ENCODE results near the gene KIF27.
"Not testable (repeated sequence)": the region's sequence is repeated elsewhere in the genome, so short reads cannot be mapped to it uniquely, and the experiment has no call there.

KIF27 gene

DNA sequence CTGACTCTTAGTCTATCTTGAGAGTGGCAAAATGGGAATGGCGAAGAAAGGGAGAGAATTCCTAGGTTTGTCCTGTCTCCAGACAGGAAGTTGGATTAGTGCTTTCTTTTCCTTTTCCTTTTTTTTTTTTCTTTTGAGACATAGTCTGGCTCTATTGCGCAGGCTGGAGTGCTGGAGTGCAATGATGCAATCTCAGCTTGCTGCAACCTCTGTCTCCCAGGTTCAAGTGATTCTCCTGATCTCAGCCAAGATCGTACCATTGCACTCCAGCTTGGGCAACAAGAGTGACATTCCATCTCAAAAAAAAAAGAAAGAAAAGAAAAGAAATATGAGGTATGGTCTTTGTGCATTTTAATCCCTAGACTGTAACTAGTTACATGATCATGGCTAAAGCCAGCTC, 12.6 kb upstream of the KIF27 start:
- DNase-seq (ENCODE audit: low read depth), result no peak

DNA sequence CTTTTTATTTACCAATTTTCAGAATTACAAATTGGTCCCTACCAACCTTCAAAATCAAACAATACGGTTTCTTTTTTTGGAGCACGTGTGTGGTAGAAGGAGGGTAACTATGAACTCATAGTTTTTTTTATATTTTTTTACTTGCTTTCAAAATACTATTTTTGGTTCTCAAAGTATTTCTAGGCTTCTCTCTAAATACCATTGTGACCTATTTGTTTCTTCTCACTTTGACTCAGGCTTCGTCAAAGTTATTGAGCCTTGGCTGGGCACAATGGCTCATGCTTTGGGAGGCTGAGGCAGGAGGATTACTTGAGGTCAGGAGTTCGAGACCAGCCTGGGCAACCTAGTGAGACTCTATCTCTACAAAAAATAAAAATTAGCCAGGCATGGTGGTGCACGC, 11.6 kb upstream of the KIF27 start:
- DNase-seq (ENCODE audit: low read depth), result no peak

- no peak for DNase-seq (ENCODE audit: low read depth)
Observed at GRCh38 chr9:83932011-83932410, 10.8 kb upstream of the KIF27 start.

GRCh38 chr9:83930881-83931280, 9.6 kb upstream of the KIF27 start:
- DNase-seq (ENCODE audit: low read depth), result no peak

GRCh38 chr9:83927591-83927990, 6.4 kb upstream of the KIF27 start:
- no peak for DNase-seq (ENCODE audit: low read depth)

DNA sequence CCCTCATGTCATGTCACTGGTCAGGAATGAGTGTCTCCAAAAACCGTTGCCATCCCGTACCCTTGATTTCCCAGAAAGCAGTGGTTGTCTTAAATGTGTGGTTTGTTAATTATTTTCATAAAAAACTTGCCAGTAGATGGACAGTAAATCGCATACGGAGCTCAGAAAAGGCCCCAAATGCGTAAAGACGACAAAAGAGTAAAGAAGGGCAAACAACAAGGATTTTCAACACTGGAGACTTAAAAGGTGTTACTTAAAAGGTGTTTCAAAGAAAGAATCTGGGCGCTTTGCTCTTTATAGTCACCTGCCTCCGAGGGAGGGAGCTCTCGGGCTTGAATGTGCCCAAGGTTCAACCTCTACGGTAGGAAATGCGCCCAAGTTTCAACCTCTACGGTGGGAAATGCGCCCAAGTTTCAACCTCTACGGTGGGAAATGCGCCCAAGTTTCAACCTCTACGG, 734 bp downstream of the KIF27 start:
- no peak for DNase-seq (ENCODE audit: low read depth)

- DNase-seq (ENCODE audit: low read depth), result no peak
Observed at GRCh38 chr9:83919111-83919510, 2.1 kb downstream of the KIF27 start.

DNA sequence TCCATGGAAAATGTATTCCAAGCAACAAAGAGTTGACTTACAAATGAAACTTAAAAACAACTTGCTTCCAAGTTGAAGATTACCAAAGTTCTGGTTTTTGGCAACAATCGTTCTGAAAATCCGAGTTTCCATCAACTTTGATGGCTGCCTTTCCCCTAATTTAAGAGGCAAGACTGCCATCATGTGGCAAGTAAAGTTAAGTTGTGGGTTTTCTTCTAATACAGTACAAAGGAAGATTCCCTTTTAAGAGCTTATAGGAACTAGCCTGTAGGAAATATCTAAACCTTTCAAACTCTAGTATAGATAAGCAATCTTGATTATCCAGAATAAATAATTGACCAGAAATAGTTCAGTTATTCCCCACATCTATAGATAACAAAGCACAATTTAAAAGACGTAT, 9.0 kb downstream of the KIF27 start:
- DNase-seq (ENCODE audit: low read depth), result not testable (repeated sequence)

GRCh38 chr9:83906144-83906543, 15.1 kb downstream of the KIF27 start:
- DNase-seq (ENCODE audit: low read depth), result no peak

DNA sequence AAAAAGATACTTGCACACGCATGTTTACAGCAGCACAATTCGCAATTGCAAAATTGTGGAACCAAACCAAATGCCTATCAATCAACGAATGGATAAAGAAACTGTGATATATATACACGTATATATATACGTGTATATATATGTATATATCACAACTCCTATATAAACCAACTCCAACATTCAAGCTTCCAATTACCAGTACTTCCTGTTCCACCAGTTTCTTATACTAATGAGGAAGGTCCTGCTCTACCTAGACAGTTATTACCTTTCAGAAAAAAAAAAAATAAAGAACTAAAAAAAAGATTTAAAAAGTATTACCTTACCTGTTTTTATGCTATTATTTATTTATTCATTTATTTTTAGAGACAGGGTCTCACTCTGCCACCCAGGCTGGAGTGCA, 20.6 kb downstream of the KIF27 start:
- DNase-seq (ENCODE audit: low read depth), result not testable (repeated sequence)

GRCh38 chr9:83894301-83894700, 26.9 kb downstream of the KIF27 start:
- not testable (repeated sequence) for DNase-seq (ENCODE audit: low read depth)

- not testable (repeated sequence) for DNase-seq (ENCODE audit: low read depth)
Observed at GRCh38 chr9:83886498-83886897, 34.7 kb downstream of the KIF27 start.

DNA sequence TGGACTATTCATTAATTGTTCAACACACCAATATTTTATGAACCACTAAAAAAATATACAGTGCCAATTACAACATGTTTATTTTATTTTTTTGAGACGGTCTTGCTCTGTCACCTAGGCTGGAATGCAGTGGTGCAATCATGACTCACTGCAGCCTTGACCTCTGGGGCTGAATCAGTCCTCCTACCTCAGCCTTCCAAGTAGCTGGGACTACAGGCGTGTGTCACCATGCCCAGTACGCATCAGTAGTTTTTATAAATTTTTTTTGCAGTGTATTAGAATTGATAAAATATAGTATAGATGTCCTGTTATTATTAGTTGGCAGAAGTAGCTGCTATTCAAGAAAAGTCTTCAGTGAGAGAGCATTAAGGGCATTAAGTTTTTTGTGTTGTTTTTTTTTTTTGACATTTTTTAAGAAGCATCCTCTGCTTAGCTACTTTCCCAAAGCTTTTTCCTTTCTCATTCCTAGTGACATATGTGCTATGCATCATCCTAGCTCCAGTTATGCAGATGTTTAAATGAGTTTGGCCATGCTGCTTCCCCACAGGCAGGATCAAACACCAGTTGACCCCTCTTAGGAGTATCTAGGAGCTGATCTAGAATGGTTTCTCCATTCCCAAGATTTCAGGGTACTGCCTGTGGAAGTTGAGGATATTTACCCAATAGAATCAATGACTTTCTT, 35.5 kb downstream of the KIF27 start:
- DNase-seq (ENCODE audit: low read depth), result not testable (repeated sequence)

DNA sequence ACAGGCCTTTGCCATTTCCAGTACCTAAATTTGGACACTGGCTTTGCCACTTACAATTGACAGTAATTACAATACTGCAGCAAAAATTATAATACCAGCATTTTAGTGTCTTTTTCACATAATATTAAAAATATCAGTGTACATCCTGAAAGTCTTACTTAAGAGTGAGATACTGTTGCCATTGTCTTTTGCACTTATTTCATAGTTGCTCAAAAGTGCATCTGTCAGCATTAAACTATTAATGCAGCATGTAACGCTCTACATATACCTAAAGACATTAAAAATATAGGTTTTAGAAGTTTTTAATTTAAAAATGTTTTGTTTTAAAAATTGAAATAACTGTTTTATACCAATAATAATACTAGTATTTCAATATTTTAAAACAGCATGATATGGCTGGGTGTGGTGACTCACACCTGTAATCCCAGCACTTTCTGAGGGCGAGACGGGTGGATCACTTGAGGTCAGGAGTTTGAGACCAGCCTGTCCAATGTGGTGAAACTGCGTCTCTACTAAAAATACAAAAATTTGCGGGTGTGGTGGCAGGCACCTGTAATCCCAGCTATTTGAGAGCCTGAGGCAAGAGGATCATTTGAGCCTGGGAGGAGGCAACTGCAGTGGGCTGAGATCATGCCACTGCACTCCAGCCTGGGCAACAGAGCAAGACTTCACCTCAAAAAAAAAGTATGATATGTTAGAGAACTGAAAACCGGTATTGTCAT, 39.4 kb downstream of the KIF27 start:
- not testable (repeated sequence) for DNase-seq (ENCODE audit: low read depth)

DNA sequence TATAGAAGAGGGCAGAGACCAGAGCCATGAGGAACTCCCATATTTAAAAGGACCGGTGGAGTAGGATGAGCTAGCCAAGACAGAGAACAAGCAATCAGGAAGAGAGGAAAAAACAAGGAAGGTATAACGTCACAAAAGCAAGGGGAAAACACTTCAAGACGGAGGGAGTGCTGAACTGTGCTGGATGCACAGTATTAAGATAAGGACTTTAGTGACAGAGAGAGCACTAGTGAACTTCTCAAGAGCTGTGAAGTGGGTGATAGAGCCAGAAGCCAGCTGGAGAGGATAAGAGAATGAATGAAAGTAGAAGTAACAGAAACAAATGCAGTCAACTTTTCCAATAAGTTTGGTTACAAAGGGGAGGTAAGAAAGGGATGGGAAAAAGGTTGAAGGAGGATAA, 45.7 kb downstream of the KIF27 start:
- DNase-seq (ENCODE audit: low read depth), result not testable (repeated sequence)

DNA sequence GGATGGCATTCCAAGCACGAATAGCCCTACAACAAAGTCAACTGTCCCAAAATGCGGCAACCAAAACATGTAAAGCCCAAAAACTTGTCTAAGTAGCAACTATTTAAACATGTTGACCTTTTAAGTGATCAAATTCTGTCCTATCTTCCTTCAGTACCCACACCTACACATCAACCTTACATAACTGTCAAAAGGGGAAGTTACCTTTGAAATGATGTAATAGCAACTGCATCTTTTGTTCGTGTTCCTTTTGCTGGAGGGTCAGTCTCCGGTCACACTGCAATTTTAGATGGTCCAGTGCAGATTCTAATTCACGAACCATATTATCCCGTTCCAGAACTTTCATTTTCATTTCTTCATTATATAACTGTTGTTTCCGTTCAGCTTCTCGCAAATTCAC, 71.3 kb downstream of the KIF27 start:
- not testable (repeated sequence) for DNase-seq (ENCODE audit: low read depth)

GRCh38 chr9:83837070-83837643, 84.1 kb downstream of the KIF27 start:
- not testable (repeated sequence) for DNase-seq (ENCODE audit: low read depth)

DNA sequence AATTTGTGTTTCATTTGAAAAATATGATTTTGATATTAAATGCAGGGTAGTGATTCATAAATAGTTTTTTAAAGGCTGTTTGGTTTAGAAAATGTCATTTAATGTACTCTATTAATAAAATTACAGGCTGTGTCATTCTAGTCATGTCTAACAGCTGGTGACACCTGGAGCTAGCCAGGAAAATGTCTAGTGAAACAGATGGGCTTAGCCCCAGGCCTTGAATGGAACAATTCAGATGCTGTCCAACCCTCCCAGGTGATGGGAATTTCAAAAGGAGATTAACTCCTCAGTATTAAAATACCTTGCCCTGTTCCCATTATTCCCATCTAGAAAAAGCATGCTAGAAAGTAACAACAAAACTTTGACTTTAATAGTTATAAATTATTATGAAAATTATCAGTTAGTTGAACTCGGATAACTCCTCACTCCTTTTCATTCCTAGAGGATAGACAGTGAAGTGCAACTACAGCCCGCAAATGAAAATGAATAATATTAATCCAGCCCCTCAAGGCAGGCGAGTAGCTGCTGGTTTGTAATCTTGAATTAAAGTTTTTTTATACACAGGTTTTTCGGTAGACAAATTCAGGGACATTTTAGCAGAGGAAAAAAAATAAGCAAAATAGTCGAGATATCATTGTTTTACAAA, 90.7 kb downstream of the KIF27 start:
- DNase-seq (ENCODE audit: low read depth), result not testable (repeated sequence)

GRCh38 chr9:83824986-83825623, 96.1 kb downstream of the KIF27 start:
- not testable (repeated sequence) for DNase-seq (ENCODE audit: low read depth)

- DNase-seq (ENCODE audit: low read depth), result peak; percentile 79
Observed at GRCh38 chr9:83817356-83818278, 103.6 kb downstream of the KIF27 start, which contains the start of gene GKAP1. Gene GKAP1 (minus strand): TSS chr9:83817769. CDS start chr9:83806517, 11,252 bp downstream.

DNA sequence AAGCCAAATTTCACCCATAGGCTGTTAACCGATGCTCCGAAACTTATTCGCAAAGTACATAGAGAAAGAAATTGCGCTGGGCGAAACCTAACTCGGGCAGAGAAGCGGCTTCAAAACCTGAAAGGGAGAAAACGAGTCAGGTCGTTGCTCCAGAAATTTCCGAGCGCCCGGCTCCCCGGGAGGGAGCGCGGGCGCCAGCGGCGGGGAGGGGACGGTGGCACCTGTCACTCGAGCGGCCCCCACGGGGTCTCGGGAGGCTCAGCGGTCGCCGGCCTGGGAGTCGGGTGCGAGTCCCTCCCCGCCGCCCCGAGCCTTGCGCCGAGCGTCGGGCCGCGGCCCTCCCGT, 104.2 kb downstream of the KIF27 start:
- not testable (repeated sequence) for DNase-seq (ENCODE audit: low read depth)
